Measurements from ENCODE around the gene EML4. TPM values are rescaled to one million over a fixed set of nuclear protein-coding genes. Genes with fewer than 3 reads are reported as not detected.

EML4 gene
- total and polyA plus RNA-seq, 2 donors (not counting 1 experiment from before 2014, with no cell fraction given): 49.4 to 134 TPM

DNA sequence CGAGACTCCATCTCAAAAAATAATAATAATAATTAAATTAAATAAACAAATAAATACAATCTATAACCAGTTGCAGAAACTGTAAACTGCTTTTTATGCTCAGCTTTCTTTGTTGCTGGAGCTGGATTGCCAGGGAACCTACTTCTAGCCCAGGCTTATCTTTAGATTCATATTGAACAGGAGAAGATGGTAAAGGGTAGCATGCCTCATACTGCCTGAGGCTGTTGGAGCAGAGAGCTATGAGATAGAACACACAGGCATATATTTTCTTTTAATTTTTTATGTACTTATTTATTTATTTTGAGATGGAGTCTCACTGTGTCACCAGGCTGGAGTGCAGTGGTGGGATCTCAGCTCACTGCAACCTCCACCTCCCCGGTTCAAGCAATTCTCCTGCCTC is 28.7 kb upstream of the EML4 start:
- no peaks in the 10 kb centered on the region for H3K9me3 ChIP-seq (ENCODE audit: control extremely low read depth in 1 of 3, control insufficient read depth in 2 of 3, insufficient read depth in 1 of 3, low read length in 2 of 3)
- no peaks in the 10 kb centered on the region for H3K27me3 ChIP-seq (replicated peaks in 1 of 4; ENCODE audit: control extremely low read depth in 1 of 4, control insufficient read depth in 3 of 4, insufficient read depth in 4 of 4, low read length in 3 of 4)
- peaks cover 4% of the 10 kb centered on the region for H3K79me2 ChIP-seq (ENCODE audit: control insufficient read depth, insufficient read depth, low read length)
- Mint-ChIP-seq H3K4me3 (no peak overlapping the region), H3K9me3 (ENCODE audit: insufficient read depth) (no peaks in the 10 kb centered on the region), H3K4me1 (peaks cover 42% of the 10 kb centered on the region), H3K27me3 (no peaks in the 10 kb centered on the region), H3K27ac (no peak overlapping the region)
- peaks cover under 1 to 5% of the 10 kb centered on the region in 2 experiments for H3K36me3 ChIP-seq (replicated peaks in 1 of 2; ENCODE audit: control extremely low read depth in 1 of 2, control insufficient read depth in 1 of 2, extremely low read depth in 1 of 2, insufficient read depth in 2 of 2, low read length in 1 of 2)
- H2AFZ ChIP-seq (ENCODE audit: insufficient read depth, low read depth, low read length, poor library complexity, severe bottlenecking): no peak overlapping the region
- H3K4me1 ChIP-seq (ENCODE audit: control insufficient read depth in 2 of 2, insufficient read depth in 2 of 2, low read length in 2 of 2): peaks cover 28 to 44% of the 10 kb centered on the region in 2 donors
- CTCF ChIA-PET: interaction anchor here (1.3 to 3.3 kb wide), 2 partner anchors 15 to 55 kb away, joined by 3 to 12 read pairs; no protein-coding TSS in a partner anchor
- H3K4me2 ChIP-seq (replicated peaks; ENCODE audit: low read depth, low read length, poor library complexity, severe bottlenecking): no peak overlapping the region
- no peaks in the 10 kb centered on the region for H4K20me1 ChIP-seq (ENCODE audit: control insufficient read depth, insufficient read depth, low read length, poor library complexity, severe bottlenecking)
- no CpG with 5 or more reads among the region's 2 CpGs for WGBS (ENCODE audit: insufficient coverage)
- no peak overlapping the region for H3K4me3 ChIP-seq (ENCODE audit: control extremely low read depth in 1 of 5, extremely low read depth in 1 of 5, insufficient read depth in 1 of 5, low read depth in 2 of 5, low read length in 4 of 5)
- H3K9ac ChIP-seq (ENCODE audit: low read length): no peak overlapping the region
- intact Hi-C loops (cut with micrococcal nuclease): no loop called here
- no peak for TF ChIP-seq EZH2 (IDR thresholded peaks at IDR 0.05; ENCODE audit: borderline replicate concordance, insufficient read depth, low read depth, low read length, poor library complexity, severe bottlenecking)
- TF ChIP-seq, protein P1, sequence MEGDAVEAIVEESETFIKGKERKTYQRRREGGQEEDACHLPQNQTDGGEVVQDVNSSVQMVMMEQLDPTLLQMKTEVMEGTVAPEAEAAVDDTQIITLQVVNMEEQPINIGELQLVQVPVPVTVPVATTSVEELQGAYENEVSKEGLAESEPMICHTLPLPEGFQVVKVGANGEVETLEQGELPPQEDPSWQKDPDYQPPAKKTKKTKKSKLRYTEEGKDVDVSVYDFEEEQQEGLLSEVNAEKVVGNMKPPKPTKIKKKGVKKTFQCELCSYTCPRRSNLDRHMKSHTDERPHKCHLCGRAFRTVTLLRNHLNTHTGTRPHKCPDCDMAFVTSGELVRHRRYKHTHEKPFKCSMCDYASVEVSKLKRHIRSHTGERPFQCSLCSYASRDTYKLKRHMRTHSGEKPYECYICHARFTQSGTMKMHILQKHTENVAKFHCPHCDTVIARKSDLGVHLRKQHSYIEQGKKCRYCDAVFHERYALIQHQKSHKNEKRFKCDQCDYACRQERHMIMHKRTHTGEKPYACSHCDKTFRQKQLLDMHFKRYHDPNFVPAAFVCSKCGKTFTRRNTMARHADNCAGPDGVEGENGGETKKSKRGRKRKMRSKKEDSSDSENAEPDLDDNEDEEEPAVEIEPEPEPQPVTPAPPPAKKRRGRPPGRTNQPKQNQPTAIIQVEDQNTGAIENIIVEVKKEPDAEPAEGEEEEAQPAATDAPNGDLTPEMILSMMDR (IDR thresholded peaks at IDR 0.05): no peak
- ATAC-seq (ENCODE audit: low read depth) (no peak), DNase-seq (no peak)
- H3K27ac ChIP-seq (ENCODE audit: low read length in 2 of 2): no peak overlapping the region
- POLR2A ChIA-PET: no interaction called here

DNA sequence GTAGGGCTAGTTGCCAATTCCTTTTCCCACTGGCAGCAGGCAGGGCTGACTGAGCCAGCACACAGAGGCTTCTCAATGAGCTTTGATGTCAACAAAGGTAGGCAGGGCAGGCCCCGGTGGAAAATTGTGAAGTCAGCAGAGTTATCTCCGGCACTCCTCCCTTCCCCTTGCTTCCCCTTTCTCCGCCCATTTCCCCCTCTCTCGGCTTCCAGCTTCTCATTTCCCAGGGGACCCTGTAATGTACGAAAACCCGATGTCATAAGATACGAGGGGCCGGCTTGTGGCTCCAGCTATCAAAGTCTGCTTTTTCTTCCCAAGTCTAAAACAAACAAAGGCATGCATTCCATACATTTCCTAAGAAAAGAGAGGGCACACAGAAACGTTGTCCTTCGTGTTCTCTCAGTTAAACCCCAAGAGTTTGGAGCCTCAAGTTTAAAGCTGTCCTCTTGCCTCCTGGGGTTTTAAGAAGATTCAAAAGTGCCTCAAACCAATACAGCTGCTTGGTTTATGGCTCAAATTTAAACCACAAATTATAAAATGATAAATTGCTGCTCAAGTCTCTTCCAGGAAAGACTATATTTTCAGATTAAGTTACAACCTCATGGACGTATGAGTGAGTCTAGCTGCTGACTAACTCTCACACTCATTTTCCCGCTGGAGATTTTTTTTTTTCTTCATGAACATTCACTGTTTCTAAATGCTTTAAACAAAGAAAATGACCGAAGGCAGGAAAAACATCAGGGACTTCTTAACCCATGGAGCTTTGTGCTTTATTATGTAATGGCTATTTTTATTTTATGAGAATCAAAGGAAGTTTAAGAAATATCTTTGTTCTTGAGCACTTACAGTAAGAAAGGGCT is 27.2 kb upstream of the EML4 start:
- H3K27me3 Mint-ChIP-seq: no peaks in the 10 kb centered on the region
- Histone ChIP-seq H3K36me3 (replicated peaks in 1 of 2; ENCODE audit: control extremely low read depth in 1 of 2, control insufficient read depth in 1 of 2, extremely low read depth in 1 of 2, insufficient read depth in 2 of 2, low read length in 1 of 2) (peaks cover 2 to 11% of the 10 kb centered on the region in 2 experiments), H3K79me2 (ENCODE audit: control insufficient read depth, insufficient read depth, low read length) (no peaks in the 10 kb centered on the region), H3K9ac (ENCODE audit: low read length) (no peak overlapping the region), H3K27ac (ENCODE audit: low read length in 2 of 2) (peak overlapping the region in 1 of 2 donors; percentile 11), H3K4me2 (replicated peaks; ENCODE audit: low read depth, low read length, poor library complexity, severe bottlenecking) (peak overlapping the region; percentile 57), H3K4me3 (ENCODE audit: control extremely low read depth in 1 of 5, extremely low read depth in 1 of 5, insufficient read depth in 1 of 5, low read depth in 2 of 5, low read length in 4 of 5) (peak overlapping the region in 1 of 5 experiments; percentile 6), H3K27me3 (replicated peaks in 1 of 4; ENCODE audit: control extremely low read depth in 1 of 4, control insufficient read depth in 3 of 4, insufficient read depth in 4 of 4, low read length in 3 of 4) (no peaks in the 10 kb centered on the region), H2AFZ (ENCODE audit: insufficient read depth, low read depth, low read length, poor library complexity, severe bottlenecking) (peak overlapping the region; percentile 25), H4K20me1 (ENCODE audit: control insufficient read depth, insufficient read depth, low read length, poor library complexity, severe bottlenecking) (no peaks in the 10 kb centered on the region), H3K4me1 (ENCODE audit: control insufficient read depth in 2 of 2, insufficient read depth in 2 of 2, low read length in 2 of 2) (peaks cover 14 to 30% of the 10 kb centered on the region in 2 donors), H3K9me3 (ENCODE audit: control extremely low read depth in 1 of 3, control insufficient read depth in 2 of 3, insufficient read depth in 1 of 3, low read length in 2 of 3) (no peaks in the 10 kb centered on the region)
- H3K4me3 Mint-ChIP-seq: peak overlapping the region; percentile 20
- DNase-seq: peak; percentile 67
- H3K4me1 Mint-ChIP-seq: peaks cover 36% of the 10 kb centered on the region
- POLR2A ChIA-PET: interaction anchor here (0.6 kb wide), 1 partner anchor 40 kb away, joined by 3 read pairs; no protein-coding TSS in a partner anchor
- H3K27ac Mint-ChIP-seq: peak overlapping the region; percentile 64
- intact Hi-C loops (cut with micrococcal nuclease): loop anchor here (1.0 kb wide), 1 partner anchor 9 kb away; no protein-coding TSS in a partner anchor
- WGBS (ENCODE audit: insufficient coverage): 1% methylated on average over 10 of the region's 13 CpGs
- CTCF ChIA-PET: interaction anchor here (1.1 to 3.3 kb wide), 4 partner anchors 9 to 54 kb away, joined by 6 to 12 read pairs (median 8); no protein-coding TSS in a partner anchor
- TF ChIP-seq, protein P1 (IDR thresholded peaks at IDR 0.05): no peak
- TF ChIP-seq EZH2 (IDR thresholded peaks at IDR 0.05; ENCODE audit: borderline replicate concordance, insufficient read depth, low read depth, low read length, poor library complexity, severe bottlenecking): no peak
- ATAC-seq (ENCODE audit: low read depth): peak; percentile 78
- no peaks in the 10 kb centered on the region for H3K9me3 Mint-ChIP-seq (ENCODE audit: insufficient read depth)
